GM10266 (cell line): Measurements from ENCODE around the gene SEMA3C.

Experiments
- DNase-seq: peaks from one replicate; pipeline ENCODE4 v3.0.0; 2012; ENCODE audit errors: extremely low spot score
- CTCF ChIP-seq: IDR thresholded peaks from 2 replicates; pipeline ENCODE4 v1.5.1; 2012; ENCODE audit warnings: mild to moderate bottlenecking, low read depth; ENCODE audit not compliant: control insufficient read depth, insufficient read depth; ENCODE audit errors: missing control alignments

Gene SEMA3C

DNA sequence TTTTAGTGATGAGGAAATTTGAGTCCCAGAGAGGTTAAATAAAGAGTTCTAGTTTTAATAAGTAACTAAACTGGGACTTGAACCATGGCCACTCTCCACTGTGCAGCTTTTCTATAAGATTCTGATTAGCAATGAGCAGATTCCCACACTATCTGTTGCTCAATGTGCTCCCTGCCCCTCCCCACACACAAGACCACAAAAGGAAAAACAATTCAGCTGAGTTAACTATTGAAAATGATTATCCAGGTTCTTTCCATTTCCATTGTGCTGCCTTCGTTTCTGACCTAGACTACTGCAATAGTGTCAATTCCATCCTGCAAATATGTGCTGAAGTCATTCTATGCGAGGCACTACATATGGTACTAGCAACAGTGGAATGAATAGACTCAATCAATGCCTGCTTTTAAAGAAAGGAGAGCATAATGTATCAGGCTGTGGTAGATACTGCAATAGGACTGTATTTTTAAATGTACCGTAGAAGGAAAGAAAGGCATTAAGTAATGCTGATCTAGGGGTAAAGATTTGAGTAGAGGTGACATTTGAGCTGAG lies 97.0 kb downstream of the SEMA3C start:
- no peak for TF ChIP-seq CTCF
- DNase-seq, result no peak

- DNase-seq, result no peak
- no peak for TF ChIP-seq CTCF
These were observed 99.3 kb downstream of the SEMA3C start for GRCh38 chr7:80819503-80819902.

GRCh38 chr7:80818181-80818580 lies 100.7 kb downstream of the SEMA3C start:
- no peak for DNase-seq
- TF ChIP-seq CTCF, result no peak

- no peak for DNase-seq
- TF ChIP-seq CTCF, result no peak
These were observed 102.0 kb downstream of the SEMA3C start for GRCh38 chr7:80816806-80817205.

DNA sequence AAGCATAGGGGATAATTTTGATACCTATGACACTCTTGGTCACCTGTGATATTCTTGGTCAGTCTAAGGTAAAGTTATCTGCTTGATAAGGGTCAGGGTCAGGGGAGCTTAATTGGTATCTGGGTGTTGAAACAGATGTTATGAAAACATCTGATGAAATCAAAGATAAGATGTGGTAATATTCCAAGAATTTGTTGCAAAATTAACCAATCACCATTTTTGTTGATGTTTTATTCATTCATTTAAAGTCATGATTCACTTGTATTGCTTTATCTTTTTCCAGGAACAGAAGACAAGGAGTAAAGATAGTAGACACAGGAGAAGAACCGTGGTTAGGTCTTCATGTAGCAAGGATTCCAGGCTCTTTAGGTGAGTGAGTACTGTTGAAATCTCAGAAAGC lies 103.1 kb downstream of the SEMA3C start:
- TF ChIP-seq CTCF, result no peak
- DNase-seq, result no peak

DNA sequence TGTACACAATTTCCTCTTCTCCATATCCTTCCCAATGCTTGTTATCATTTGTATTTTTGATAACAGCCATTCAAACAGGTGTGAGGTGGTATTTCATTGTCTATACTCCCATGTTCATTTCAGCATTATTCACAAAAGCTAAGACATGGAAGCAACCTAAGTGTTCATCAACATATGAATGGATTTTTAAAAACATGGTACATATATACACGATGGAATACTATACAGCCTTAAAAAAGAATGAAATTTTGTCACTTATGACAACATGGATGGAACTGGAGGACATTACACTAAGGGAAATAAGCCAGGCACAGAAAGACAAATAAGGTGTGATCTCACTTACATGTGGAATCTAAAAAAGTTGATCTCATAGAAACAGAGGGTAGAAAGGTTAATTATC lies 109.3 kb downstream of the SEMA3C start:
- no peak for DNase-seq
- TF ChIP-seq CTCF, result no peak

GRCh38 chr7:80807166-80807900 lies 111.5 kb downstream of the SEMA3C start:
- no peak for DNase-seq
- TF ChIP-seq CTCF, result no peak
